GM18868 (cell line): ENCODE data around the gene ABCA13.
"Not testable (repeated sequence)": the region's sequence is repeated elsewhere in the genome, so short reads cannot be mapped to it uniquely, and the experiment has no call there.

Source experiments
- ATAC-seq: cut with Tn5 transposase; IDR thresholded peaks from one replicate; pipeline ENCODE4 v1.9.1; 2021; ENCODE audit warnings: mild to moderate bottlenecking, moderate library complexity; ENCODE audit not compliant: unreplicated experiment

The ABCA13 gene

GRCh38 chr7:48175019-48175418, 3.8 kb downstream of the ABCA13 start:
- ATAC-seq, result no peak

- no peak for ATAC-seq
These were observed 5.2 kb downstream of the ABCA13 start for GRCh38 chr7:48176356-48176893.

GRCh38 chr7:48177271-48177670, 6.0 kb downstream of the ABCA13 start:
- ATAC-seq, result no peak

- no peak for ATAC-seq
These were observed 8.3 kb downstream of the ABCA13 start for GRCh38 chr7:48179496-48180030.

- ATAC-seq, result no peak
These were observed 9.7 kb downstream of the ABCA13 start for GRCh38 chr7:48180981-48181380.

- ATAC-seq, result no peak
These were observed 11.6 kb downstream of the ABCA13 start for GRCh38 chr7:48182718-48183369.

- no peak for ATAC-seq
These were observed 12.1 kb downstream of the ABCA13 start for GRCh38 chr7:48183370-48183743.

- ATAC-seq, result no peak
These were observed 12.7 kb downstream of the ABCA13 start for GRCh38 chr7:48183965-48184364.

- no peak for ATAC-seq
These were observed 17.7 kb downstream of the ABCA13 start for GRCh38 chr7:48188776-48189520.

GRCh38 chr7:48192996-48193395, 21.7 kb downstream of the ABCA13 start:
- ATAC-seq, result no peak

- no peak for ATAC-seq
These were observed 22.2 kb downstream of the ABCA13 start for GRCh38 chr7:48193421-48193820.

GRCh38 chr7:48200946-48201589, 29.8 kb downstream of the ABCA13 start:
- ATAC-seq, result not testable (repeated sequence)

- ATAC-seq, result not testable (repeated sequence)
These were observed 31.7 kb downstream of the ABCA13 start for GRCh38 chr7:48202916-48203315.

- ATAC-seq, result no peak
These were observed 36.0 kb downstream of the ABCA13 start for GRCh38 chr7:48207155-48207675.

GRCh38 chr7:48209004-48209600, 37.8 kb downstream of the ABCA13 start:
- no peak for ATAC-seq

- no peak for ATAC-seq
These were observed 42.0 kb downstream of the ABCA13 start for GRCh38 chr7:48213226-48213625.

- no peak for ATAC-seq
These were observed 46.0 kb downstream of the ABCA13 start for GRCh38 chr7:48217266-48217665.

- no peak for ATAC-seq
These were observed 46.5 kb downstream of the ABCA13 start for GRCh38 chr7:48217753-48218152.

GRCh38 chr7:48224042-48224441, 52.8 kb downstream of the ABCA13 start:
- no peak for ATAC-seq

GRCh38 chr7:48225101-48225500, 53.8 kb downstream of the ABCA13 start:
- ATAC-seq, result no peak

GRCh38 chr7:48237354-48237753, 66.1 kb downstream of the ABCA13 start:
- no peak for ATAC-seq
